HG02623 (cell line): ENCODE data around the gene SLC6A4.

Experiments
- ATAC-seq: cut with Tn5 transposase; IDR thresholded peaks from one replicate; pipeline ENCODE4 v1.9.1; 2021; ENCODE audit warnings: moderate library complexity; ENCODE audit not compliant: unreplicated experiment

Gene SLC6A4

DNA sequence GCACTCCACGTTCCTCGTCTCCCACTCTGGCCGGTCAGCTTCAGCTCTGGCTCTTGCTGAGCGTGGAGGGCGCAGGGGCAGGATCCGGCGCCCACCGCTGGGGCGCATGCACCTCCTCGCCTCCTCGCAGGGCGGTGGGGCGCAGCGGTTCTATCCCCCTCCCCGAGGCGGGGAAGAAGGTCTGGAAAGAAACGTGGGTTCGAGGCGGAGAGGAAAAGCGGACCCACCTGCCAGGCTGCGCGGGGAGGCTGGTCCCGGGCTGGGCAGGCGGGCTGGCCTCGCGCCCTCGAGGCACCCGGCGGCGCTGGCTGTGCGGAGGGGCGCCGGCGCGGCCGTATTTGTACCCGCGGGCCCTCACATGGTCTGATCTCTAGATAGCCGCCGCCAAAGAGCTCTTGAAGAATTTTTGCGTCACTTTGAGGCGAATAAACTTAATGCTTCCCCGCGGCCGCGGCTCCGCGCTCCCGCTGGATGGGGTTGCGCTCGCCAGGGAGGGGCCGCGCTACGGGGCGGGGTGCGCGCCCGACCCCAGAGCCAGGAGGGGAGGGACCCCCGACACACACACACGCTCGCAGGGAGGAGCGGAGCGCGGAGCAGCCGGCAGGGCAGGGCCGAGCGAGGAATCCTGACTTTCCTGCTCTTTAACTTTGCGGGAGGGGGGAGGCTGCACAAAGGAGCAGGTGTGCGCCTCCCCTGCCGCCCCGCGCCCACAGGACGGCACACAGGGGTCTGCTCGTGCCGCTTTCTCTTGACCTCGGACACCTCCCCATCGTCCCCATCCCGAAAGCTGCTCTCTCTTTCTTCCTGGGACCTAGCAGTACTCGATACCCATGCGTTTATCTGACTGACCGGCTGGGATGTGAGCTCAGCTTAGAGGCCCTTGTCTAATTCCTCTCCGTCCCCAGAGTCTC is at the start of gene SLC6A4:
TSS of gene SLC6A4 (minus strand) at position 312 of the 911 bp plus-strand sequence. CDS start 13,739 bp downstream, outside the sequence.
- ATAC-seq = no peak

DNA sequence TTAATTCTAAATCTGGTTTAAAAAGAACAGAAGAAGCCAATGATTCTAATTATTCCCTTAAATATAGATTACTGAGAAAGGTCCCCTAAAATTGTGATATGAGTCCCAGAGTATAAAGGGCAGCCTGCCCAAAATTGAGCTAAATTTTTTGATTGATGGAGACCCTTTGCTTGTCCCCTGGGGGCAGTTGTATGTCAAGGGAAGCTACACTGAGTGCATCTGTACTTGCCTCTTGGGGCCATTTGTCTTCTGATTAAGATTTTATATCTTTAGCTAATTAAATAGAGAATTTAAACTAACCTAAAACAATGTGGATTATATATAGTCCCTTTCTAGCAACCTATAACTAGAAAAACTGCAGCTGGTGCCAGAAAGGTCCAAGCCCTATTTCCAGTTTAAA is 43.7 kb upstream of the SLC6A4 start:
- ATAC-seq = no peak

DNA sequence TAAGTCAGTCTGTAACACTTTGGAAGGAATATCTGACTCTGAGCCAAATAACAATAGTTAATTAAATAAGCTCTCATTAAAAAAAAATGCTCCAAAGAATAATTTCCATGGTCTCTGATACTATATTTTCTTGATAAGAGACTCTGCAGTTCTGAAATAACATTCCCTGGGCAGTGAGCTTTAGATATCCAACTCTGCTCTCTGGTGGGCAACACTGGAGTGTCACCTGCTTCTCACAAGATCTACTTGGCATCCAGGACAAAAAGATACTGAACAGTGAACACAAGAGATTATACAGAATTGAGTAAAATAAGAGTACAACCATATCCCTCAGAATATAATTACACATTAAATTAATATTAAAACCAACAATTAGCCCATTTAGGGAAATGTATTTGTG is 42.5 kb upstream of the SLC6A4 start:
- no peak for ATAC-seq

DNA sequence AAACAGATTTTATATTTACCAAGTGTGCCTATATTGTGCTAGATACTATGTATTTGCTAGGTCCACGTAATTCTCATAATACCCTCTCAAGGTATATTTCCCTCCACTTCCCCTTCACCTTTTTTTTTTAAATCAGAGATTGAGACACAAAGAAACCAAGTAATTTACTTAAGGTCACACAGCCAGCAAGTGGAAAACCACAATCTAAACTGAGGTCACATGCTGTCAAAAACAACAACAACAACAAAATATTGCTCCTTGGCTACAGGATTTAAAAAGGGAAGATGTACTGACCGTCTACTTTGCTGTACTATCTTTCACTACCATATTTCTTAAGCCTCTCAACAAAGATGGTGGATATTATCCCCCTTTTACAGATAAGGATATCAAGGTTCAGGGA is 40.4 kb upstream of the SLC6A4 start:
- ATAC-seq = no peak

DNA sequence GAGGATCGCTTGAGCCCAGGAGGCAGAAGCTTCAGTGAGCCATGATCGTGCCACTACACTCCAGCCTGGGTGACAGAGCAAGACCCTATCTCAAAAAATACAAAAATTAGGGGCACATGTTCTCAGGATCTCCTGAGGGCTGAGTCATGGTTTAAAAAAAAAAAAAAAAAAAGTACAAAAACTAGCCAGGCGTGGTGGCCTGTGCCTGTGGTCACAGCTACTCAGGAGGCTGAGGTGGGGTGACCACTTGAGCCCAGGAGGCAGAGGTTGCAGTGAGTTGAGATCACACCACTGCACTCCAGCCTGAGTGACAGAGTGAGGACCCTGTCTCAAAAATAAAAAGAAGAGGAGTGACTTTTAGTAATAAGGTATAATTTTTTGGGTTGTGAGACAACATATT is 39.4 kb upstream of the SLC6A4 start:
- ATAC-seq = no peak

DNA sequence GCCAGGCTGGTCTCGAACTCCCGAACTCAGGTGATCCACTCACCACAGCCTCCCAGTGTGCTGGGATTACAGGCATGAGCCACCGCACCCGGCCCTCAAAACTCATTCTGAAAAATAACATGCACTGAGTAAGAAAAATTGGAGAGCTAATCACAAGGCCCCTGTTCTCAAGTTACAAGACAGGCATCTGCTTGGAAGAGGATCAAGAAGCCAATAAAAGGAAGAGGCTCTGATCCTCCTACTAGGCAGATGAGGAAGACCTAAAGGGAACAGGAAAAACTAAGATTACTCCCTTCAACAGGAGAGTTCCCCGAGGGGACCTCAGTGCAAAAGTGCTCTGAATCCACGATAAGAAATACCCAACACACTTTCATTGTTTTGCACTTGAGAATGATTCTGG is 37.9 kb upstream of the SLC6A4 start:
- ATAC-seq = no peak

DNA sequence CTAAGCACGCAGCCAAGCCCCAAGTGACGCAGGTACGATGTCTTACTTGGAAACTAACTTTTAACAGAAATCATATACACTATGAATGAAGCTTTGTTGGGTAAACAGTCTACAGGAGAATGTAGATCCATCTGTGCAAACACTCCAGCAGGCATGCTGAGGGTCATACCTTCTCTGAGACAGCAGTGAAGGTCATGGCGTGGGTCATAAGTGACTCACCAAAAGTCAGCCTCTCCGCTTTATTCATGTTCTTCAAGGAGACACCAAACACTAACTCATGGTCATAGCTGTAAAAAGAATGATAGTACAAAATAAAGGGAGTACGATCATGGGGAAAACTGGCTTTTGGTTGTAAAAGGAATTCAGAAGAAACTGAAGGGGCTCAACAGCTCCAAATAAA is 35.6 kb upstream of the SLC6A4 start:
- ATAC-seq = no peak

DNA sequence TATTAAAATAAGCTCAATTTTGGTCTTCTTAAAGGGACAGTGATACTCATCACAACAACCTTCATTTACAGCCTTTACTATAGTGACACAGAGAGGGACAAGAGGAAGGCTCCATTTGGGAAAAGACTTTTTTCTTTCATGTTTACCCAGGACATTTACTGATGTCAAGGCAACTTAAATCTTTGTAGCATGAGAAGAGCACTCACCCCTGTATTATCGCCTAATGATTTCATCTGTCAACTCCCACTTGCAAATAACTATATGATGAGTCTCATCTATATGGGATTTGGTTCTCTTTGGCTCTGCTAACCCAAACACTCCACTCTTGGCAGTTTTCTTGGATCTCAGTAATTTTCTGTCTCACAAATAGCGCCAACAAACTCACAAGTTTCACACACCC is 32.1 kb upstream of the SLC6A4 start:
- ATAC-seq = no peak

DNA sequence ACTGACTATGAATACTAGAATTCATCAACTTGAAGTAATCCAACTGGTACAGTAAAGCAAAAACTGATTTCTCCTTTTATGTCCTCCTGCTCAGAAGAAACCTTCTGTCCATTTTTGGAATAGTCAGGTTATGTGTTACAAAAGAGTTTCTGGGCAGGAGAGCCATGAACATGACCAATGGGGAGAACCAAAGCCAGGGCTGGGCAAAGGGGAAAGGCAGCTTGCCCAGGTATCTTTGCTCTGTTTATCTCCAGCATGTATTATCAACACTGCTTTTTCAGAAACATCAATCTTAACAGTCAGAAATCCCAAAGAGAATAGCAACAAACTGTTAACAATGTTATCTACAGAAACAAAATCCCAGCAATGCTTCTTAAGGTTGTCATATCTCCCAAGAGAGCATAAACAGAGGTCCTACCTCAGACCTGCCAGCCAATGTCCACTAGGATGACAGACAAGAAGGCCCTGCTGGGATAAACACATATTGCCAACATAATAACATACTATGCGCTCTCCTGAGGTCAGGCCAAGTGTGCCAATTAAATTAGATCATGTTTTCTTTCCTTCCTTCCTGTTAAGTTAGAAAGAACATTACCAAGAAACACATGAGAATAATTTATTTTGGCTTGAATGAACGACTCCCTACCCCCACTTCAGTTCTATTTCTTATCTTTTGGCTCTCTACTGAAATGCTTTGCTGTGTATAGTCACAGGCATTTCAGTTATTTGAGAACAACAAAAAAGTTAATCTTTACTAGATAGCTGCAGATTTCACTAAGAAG is 28.2 kb upstream of the SLC6A4 start:
- ATAC-seq = no peak

DNA sequence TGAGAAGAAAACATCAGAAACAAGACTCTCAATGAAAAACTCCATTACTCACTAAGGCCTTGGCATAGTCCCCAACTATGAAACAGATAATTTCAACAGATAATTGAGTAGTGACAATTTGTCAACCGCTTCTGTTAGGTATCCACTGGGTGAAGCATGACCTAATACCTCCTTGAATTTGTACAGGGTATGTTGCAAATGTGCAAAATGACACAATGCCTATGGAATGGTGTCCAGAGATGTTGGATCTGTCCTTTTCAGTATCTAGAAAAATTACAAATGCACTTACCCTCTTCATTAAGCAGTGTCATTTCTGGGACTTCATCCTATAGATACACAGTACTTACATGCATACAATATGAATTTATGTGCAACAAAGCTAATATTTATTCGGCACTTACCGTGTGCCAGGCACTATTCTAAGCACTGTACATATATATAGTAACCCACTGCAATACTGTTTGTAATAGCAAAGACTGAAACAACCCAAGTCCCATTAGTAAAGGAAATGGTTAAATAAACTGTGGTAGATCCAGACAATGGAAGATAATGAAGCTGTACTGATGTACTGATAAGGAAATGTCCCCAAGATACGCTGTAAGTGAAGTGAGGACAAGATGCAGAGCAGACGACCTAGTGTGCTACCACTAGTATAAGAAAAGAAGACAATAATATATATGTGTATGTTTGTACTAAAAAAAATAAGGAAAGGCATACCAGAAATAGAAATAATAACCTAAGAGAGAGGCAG is 21.4 kb upstream of the SLC6A4 start:
- no peak for ATAC-seq

DNA sequence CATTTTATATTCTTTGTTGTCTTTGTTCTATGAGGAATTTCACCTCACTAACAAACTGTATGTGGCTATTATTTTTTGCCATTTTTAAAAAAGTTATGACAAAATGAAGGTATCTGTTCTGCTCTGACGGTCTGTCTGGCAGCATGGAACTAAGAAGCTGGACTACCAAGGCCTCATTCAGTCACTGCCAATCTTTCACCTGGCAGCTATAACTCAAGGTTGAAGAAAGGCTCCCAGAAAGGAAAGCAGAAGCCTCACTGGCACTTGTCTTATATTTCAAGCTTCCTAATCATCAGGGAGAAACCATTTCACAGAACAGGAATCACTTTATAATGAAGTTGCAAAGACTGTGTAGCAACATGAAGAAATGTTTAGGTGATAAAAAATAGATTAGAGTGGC is 18.7 kb upstream of the SLC6A4 start:
- ATAC-seq = no peak

DNA sequence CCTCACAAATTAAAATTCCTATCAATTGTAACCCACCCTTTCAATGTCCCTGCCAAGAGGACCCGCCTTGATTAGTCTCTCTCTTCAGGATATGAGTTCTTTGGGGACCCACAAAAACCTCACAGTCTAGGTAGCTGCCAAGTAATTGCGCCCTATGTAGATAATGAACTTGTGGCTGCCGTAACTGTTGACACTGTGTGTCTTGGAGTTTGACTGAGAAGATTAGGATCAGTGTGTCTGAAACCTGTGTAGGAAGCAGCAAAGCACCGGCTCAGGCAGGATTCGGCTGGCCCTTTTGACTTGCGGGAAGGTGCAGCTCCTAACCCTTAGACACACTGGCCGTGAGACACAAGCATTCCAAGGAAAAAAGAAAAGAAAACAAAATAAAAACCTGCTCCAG is 17.8 kb upstream of the SLC6A4 start:
- ATAC-seq = no peak

DNA sequence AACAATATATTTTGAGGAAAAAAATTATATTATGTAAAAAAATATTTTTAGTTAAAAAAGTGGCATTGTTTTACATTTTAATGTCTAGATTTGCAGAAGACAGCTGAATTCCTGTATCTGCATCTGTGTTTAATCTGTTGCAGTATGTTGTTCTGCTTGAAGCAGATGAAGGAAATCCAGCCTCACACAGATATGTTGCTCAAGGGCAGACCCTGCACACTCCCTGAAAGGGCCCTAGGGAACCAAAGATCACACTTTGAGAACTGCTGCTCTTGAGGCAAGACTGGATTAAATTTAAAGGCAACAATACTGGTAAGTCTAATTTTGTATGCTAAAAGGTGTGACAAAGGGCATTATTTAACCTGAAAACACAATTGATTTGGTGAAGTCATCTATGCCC is 16.4 kb upstream of the SLC6A4 start:
- no peak for ATAC-seq

DNA sequence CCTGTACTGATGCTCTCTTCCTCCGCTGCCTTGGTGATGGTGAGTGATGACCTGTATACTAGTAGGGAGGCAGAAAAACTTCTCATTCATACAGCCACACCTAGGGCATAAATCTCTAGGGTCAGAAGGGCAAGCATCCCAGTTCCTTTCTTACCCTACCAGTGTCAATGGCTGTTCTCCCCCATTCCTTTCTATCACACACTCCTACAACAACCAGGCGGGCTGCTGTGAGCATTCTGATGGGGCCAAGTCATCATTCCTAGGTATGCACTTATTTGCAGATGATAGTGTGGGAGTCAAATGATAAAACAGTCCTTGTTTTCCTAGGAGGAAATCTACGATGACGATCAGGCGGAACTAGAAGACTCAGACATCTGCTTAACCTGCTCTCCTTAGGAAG is 14.0 kb upstream of the SLC6A4 start:
- no peak for ATAC-seq

DNA sequence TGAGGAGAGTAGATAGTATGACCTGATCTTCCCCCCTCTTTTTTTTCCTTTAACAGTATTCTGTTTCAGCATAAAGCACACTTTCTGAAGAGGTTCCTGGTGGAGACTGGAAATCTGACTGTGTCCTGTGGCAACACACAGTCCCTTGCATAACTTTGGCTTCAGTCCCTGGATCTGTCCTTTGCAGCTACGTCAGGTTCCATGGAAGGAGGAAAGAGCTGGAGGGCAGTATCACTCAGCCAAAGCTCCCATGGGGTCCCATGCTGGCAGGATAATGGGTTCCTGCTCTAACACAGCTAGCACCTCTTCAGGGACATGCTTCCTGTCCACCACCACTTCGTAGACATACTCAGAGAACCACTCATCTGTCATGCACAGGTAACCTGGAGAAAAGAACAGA is 13.3 kb upstream of the SLC6A4 start:
- no peak for ATAC-seq

DNA sequence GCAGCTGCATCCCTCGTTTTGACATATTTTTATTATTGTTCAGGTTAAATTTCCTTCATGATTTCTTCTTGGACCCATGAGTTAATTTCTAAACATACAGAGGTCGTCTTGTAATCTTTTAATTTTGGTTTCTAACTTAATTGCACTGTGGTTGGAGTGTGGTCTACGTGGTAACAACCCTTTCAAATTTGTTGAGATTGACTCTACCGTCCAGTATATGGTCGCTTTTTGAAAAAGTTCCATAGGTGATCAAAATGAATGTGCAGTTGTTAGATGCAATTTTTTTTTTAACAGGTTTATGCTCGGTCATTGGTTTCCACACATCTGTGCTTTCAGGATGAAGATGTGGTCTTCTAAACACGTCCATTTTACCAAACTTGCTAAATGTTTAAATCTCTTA is 11.0 kb upstream of the SLC6A4 start:
- ATAC-seq = no peak

DNA sequence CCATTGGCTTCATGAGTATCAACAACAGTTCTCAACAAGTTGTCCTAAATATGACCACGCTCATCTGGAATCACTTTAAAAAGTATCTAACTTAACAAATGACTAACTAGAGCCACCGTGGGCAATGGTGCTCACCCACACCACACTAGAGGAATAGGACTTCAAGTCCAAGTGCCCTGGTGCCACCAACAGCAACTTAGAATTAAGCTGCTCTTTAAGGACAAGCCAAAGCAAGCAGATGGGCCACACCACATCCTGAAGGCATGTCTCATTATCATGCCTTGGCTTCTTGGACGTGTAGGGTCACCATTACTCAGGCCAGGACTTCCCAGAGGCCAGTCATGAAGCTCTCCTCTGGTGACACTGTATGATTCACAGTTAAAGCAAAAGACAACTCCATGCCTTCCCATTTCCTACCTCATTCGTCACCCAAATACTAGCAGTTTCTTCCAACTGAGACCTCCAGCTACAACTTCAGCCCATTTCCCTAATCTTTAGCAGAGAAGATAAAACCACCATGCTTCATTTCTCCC is 9.4 kb upstream of the SLC6A4 start:
- ATAC-seq = no peak

DNA sequence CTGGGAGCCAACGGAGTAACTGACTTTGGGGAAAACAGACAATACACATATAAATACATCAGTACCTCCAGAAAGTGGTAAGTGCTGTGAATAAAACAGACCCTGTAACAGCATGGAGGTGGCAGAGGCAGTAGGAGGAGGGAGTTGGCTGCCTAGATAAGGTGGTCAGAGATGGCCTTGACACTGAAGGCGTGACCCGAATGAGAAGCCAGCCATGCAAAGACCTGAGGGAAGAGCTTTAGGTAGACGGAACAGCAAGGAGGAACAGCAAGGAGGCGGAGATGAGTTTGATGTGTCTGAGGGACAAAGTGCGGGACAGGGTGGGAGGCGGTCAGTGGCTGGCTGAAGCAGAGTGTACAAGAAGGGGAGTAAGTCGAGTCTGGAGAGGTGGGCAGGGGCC is 8.1 kb upstream of the SLC6A4 start:
- ATAC-seq = no peak

DNA sequence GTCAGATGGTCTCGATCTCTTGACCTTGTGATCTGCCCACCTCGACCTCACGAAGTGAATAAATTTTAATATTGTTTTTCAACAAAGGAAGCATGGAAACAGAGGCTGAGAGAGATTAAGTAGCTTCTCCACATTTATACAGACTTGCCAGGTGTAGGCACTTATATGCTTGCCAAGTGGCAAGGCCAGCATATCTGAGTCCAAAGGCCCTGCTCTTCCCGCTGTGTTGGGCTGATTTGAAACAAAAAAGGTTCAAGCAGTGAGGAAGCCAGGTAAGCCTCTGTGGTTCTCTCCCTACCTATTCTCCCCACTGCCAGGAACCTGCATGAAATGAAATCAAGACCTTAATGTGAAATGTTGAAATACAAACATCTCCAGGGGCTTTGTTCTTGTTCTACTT is 7.5 kb upstream of the SLC6A4 start:
- no peak for ATAC-seq

DNA sequence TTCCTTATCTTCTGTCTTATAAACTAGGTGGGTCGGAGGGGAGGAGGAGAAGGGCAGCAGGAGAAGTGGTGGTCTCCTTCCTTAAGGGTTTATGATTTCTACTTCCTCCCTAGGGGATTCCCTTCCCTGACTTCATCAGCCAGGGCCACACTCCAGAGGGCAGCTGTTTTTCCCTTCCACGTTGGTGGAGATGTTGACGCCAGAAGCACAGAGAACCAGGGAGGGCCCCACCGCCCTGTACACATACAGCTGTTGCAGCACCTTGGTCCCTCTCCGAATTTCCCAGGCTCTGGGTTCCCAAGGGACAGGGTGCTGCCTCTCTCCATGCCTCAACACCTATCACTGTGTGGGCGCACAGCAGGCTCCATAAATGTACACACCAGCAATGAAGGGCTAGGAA is 5.6 kb upstream of the SLC6A4 start:
- ATAC-seq = no peak

DNA sequence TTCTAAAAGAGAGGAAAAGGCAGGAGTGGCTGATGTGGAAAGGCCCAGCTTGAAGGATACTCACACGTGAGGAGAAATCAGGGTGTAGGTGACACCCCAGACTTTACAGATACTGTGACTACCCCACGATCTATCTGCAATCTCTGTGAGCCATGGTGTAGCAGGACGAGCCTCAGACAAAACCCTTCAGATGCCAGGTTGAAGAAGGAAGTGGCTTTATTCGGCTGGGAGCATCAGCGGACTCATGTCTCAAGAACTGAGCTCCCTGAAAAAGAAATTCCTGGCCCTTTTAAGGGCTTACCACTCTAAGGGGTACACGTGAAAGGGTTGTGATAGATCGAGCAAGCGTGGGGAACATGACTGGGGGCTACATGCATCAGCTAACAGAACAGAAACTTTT is 4.7 kb upstream of the SLC6A4 start:
- no peak for ATAC-seq
